Muscle layer of duodenum (tissue), 2 donors: ENCODE measurements around the gene POLD3.

ENCODE experiments used
- H3K27ac ChIP-seq: one replicate; pipeline ENCODE4 v1.7.0; 2013; ENCODE audit warnings: mild to moderate bottlenecking, low read length
- H3K27me3 ChIP-seq: one replicate; pipeline ENCODE4 v1.7.0; 2013; ENCODE audit warnings: low read depth, mild to moderate bottlenecking, control low read depth, low read length
- H3K36me3 ChIP-seq, 2 donors: one replicate each; pipeline ENCODE4 v1.7.0; 2013; ENCODE audit warnings: low read length in 2 of 2, control low read depth in 1 of 2, mild to moderate bottlenecking in 1 of 2; ENCODE audit not compliant: insufficient read depth in 2 of 2, control insufficient read depth in 1 of 2
- H3K4me1 ChIP-seq, 2 donors: one replicate each; pipeline ENCODE4 v1.7.0; 2013; ENCODE audit warnings: low read length in 2 of 2, mild to moderate bottlenecking in 2 of 2, control low read depth in 1 of 2, moderate library complexity in 1 of 2; ENCODE audit not compliant: insufficient read depth in 2 of 2, control insufficient read depth in 1 of 2
- H3K4me3 ChIP-seq, 2 donors: one replicate each; pipeline ENCODE4 v1.7.0; 2013; ENCODE audit warnings: low read length in 2 of 2, low read depth in 1 of 2, mild to moderate bottlenecking in 1 of 2
- H3K9me3 ChIP-seq, 2 donors: one replicate each; pipeline ENCODE4 v1.7.0; 2013; ENCODE audit warnings: low read length in 2 of 2, control low read depth in 1 of 2, mild to moderate bottlenecking in 1 of 2; ENCODE audit not compliant: control insufficient read depth in 1 of 2
- donor health status: healthy.

The POLD3 gene

GRCh38 chr11:74677131-74677530 lies 84.7 kb downstream of the POLD3 start:
- no peaks in the 10 kb centered on the region for H3K9me3 ChIP-seq
- no peaks in the 10 kb centered on the region for H3K36me3 ChIP-seq
- H3K27ac ChIP-seq = no peak overlapping the region
- H3K4me3 ChIP-seq = no peak overlapping the region
- H3K4me1 ChIP-seq = peaks cover 0 to 8% of the 10 kb centered on the region in 2 donors
- no peaks in the 10 kb centered on the region for H3K27me3 ChIP-seq

GRCh38 chr11:74678041-74678440 lies 85.7 kb downstream of the POLD3 start:
- H3K9me3 ChIP-seq = no peaks in the 10 kb centered on the region
- no peaks in the 10 kb centered on the region for H3K27me3 ChIP-seq
- H3K4me3 ChIP-seq = no peak overlapping the region
- no peaks in the 10 kb centered on the region for H3K36me3 ChIP-seq
- no peak overlapping the region for H3K27ac ChIP-seq
- H3K4me1 ChIP-seq = peaks cover 0 to 11% of the 10 kb centered on the region in 2 donors

- H3K4me1 ChIP-seq = peaks cover 0 to 16% of the 10 kb centered on the region in 2 donors
- H3K9me3 ChIP-seq = no peaks in the 10 kb centered on the region
- H3K27me3 ChIP-seq = no peaks in the 10 kb centered on the region
- no peaks in the 10 kb centered on the region for H3K36me3 ChIP-seq
- no peak overlapping the region for H3K27ac ChIP-seq
- no peak overlapping the region for H3K4me3 ChIP-seq
Measured at GRCh38 chr11:74678591-74679512, 86.5 kb downstream of the POLD3 start.

GRCh38 chr11:74679513-74679865 lies 87.1 kb downstream of the POLD3 start:
- no peak overlapping the region for H3K4me3 ChIP-seq
- H3K27ac ChIP-seq = no peak overlapping the region
- no peaks in the 10 kb centered on the region for H3K36me3 ChIP-seq
- no peaks in the 10 kb centered on the region for H3K9me3 ChIP-seq
- H3K4me1 ChIP-seq = peaks cover 0 to 19% of the 10 kb centered on the region in 2 donors
- H3K27me3 ChIP-seq = no peaks in the 10 kb centered on the region

- no peaks in the 10 kb centered on the region for H3K36me3 ChIP-seq
- no peaks in the 10 kb centered on the region for H3K27me3 ChIP-seq
- peaks cover 0 to 19% of the 10 kb centered on the region in 2 donors for H3K4me1 ChIP-seq
- H3K27ac ChIP-seq = no peak overlapping the region
- H3K9me3 ChIP-seq = no peaks in the 10 kb centered on the region
- H3K4me3 ChIP-seq = no peak overlapping the region
Measured at GRCh38 chr11:74680035-74680671, 87.8 kb downstream of the POLD3 start.

GRCh38 chr11:74680703-74681531 lies 88.5 kb downstream of the POLD3 start:
- Histone ChIP-seq H3K9me3 (no peaks in the 10 kb centered on the region), H3K27me3 (no peaks in the 10 kb centered on the region), H3K36me3 (no peaks in the 10 kb centered on the region), H3K4me1 (peaks cover 0 to 19% of the 10 kb centered on the region in 2 donors), H3K27ac (no peak overlapping the region), H3K4me3 (no peak overlapping the region)

GRCh38 chr11:74681686-74682651 lies 89.6 kb downstream of the POLD3 start:
- H3K36me3 ChIP-seq = no peaks in the 10 kb centered on the region
- no peak overlapping the region for H3K27ac ChIP-seq
- no peak overlapping the region for H3K4me3 ChIP-seq
- no peaks in the 10 kb centered on the region for H3K27me3 ChIP-seq
- H3K9me3 ChIP-seq = no peaks in the 10 kb centered on the region
- H3K4me1 ChIP-seq = peaks cover 0 to 19% of the 10 kb centered on the region in 2 donors

GRCh38 chr11:74682731-74683278 lies 90.4 kb downstream of the POLD3 start:
- no peaks in the 10 kb centered on the region for H3K27me3 ChIP-seq
- H3K27ac ChIP-seq = no peak overlapping the region
- H3K36me3 ChIP-seq = no peaks in the 10 kb centered on the region
- H3K9me3 ChIP-seq = no peaks in the 10 kb centered on the region
- H3K4me3 ChIP-seq = peak overlapping the region in 1 of 2 donors; percentile 38
- H3K4me1 ChIP-seq = peaks cover 0 to 19% of the 10 kb centered on the region in 2 donors

- H3K9me3 ChIP-seq = no peaks in the 10 kb centered on the region
- H3K27ac ChIP-seq = no peak overlapping the region
- H3K4me3 ChIP-seq = peak overlapping the region in 1 of 2 donors; percentile 38
- no peaks in the 10 kb centered on the region for H3K36me3 ChIP-seq
- H3K27me3 ChIP-seq = no peaks in the 10 kb centered on the region
- peaks cover 0 to 19% of the 10 kb centered on the region in 2 donors for H3K4me1 ChIP-seq
Measured at GRCh38 chr11:74683279-74683871, 91.0 kb downstream of the POLD3 start.

- no peaks in the 10 kb centered on the region for H3K36me3 ChIP-seq
- no peak overlapping the region for H3K27ac ChIP-seq
- peak overlapping the region in 1 of 2 donors; percentile 38 for H3K4me3 ChIP-seq
- no peaks in the 10 kb centered on the region for H3K27me3 ChIP-seq
- no peaks in the 10 kb centered on the region for H3K9me3 ChIP-seq
- peaks cover 0 to 19% of the 10 kb centered on the region in 2 donors for H3K4me1 ChIP-seq
Measured at GRCh38 chr11:74683941-74684481, 91.6 kb downstream of the POLD3 start.
